Endothelial cell of umbilical vein (primary cell): ENCODE measurements around the gene OASL. TPM values are rescaled to one million over a fixed set of nuclear protein-coding genes. Genes with fewer than 3 reads are reported as not detected.

Experiments
- BruUV-seq: library from RNA; stranded (reverse); fragments of 400-500 nt; replicated peaks from 2 replicates; lab custom pipeline; 2021; lab: Mats Ljungman, UMichigan
- CTCF ChIA-PET: fragments of 300-600, 350-600 bp; sonication (Branson Sonifier 250); formaldehyde crosslinking; loops from one replicate; lab custom pipeline; 2021; ENCODE audit warnings: antibody characterized with exemption, inconsistent platforms; lab: Charles Lee
- POLR2A ChIA-PET: fragments of 300-600, 350-600 bp; sonication (Branson Sonifier 250); formaldehyde crosslinking; loops from one replicate; lab custom pipeline; 2021; ENCODE audit warnings: antibody characterized with exemption, inconsistent platforms; lab: Charles Lee
- DNase-seq: peaks from one replicate; pipeline ENCODE4 v3.0.0-alpha.2; 2011; ENCODE audit warnings: low read depth, low spot score
- FAIRE-seq: peaks from 2 replicates; lab custom pipeline; 2011; peaks lifted over from hg19 to GRCh38; lab: Jason Lieb, UNC
- H2AFZ ChIP-seq: 2 replicates; pipeline ENCODE4 v1.6.0; 2012; ENCODE audit warnings: low read depth, low read length, control low read depth, inconsistent platforms
- H3K27ac ChIP-seq: 2 replicates; pipeline ENCODE4 v1.5.1; 2011; ENCODE audit warnings: low read depth, mild to moderate bottlenecking, control low read depth, low read length, moderate library complexity; ENCODE audit not compliant: insufficient read depth
- H3K27me3 ChIP-seq, 2 experiments: 2 replicates each; pipeline versions ENCODE4 v1.6.0 to v1.6.1; 2011; ENCODE audit warnings: low read length in 2 of 2, mixed read lengths in 1 of 2; ENCODE audit not compliant: control insufficient read depth in 2 of 2, insufficient read depth in 2 of 2
- H3K36me3 ChIP-seq, 2 experiments: 2 replicates in 1 of 2; 3 replicates in 1 of 2; pipeline ENCODE4 v1.5.1; 2011; ENCODE audit warnings: low read length in 2 of 2, mild to moderate bottlenecking in 1 of 2, moderate library complexity in 1 of 2; ENCODE audit not compliant: control insufficient read depth in 2 of 2, insufficient read depth in 2 of 2; ENCODE audit errors: extremely low read depth in 1 of 2
- H3K4me1 ChIP-seq: 3 replicates; pipeline ENCODE4 v1.5.1; 2011; ENCODE audit warnings: mild to moderate bottlenecking, low read length; ENCODE audit not compliant: control insufficient read depth, insufficient read depth; ENCODE audit errors: extremely low read depth
- H3K4me2 ChIP-seq: 2 replicates; pipeline ENCODE4 v1.6.1; 2011; ENCODE audit warnings: low read length, control low read depth, mixed read lengths; ENCODE audit not compliant: insufficient read depth
- H3K4me3 ChIP-seq, 3 experiments: fragments of 200-600 bp in 1 of 3; sonication (generic), shearing (Covaris generic) in 1 of 3; replicated peaks in 1 of 3; 2 replicates each; pipeline ENCODE4 v1.5.1; 2011 to 2016; ENCODE audit warnings: control low read depth in 3 of 3, low read length in 3 of 3, mild to moderate bottlenecking in 2 of 3, inconsistent platforms in 1 of 3, low read depth in 1 of 3, moderate library complexity in 1 of 3; ENCODE audit not compliant: insufficient read depth in 1 of 3
- H3K79me2 ChIP-seq: 2 replicates; pipeline ENCODE4 v1.6.0; 2012; ENCODE audit warnings: low read length, inconsistent platforms; ENCODE audit not compliant: control insufficient read depth, insufficient read depth
- H3K9ac ChIP-seq: replicated peaks from 2 replicates; pipeline ENCODE3; 2011; ENCODE audit warnings: low read length, control low read depth; ENCODE audit not compliant: insufficient read depth; ENCODE audit errors: extremely low read depth
- H3K9me1 ChIP-seq: replicated peaks from 3 replicates; pipeline ENCODE4 v1.6.0; 2011; ENCODE audit warnings: mild to moderate bottlenecking, low read length; ENCODE audit not compliant: control insufficient read depth, insufficient read depth; ENCODE audit errors: extremely low read depth
- H3K9me3 ChIP-seq: replicated peaks from 2 replicates; pipeline ENCODE4 v1.5.1; 2012; ENCODE audit warnings: low read length, inconsistent platforms; ENCODE audit not compliant: control insufficient read depth, insufficient read depth
- H4K20me1 ChIP-seq: replicated peaks from 2 replicates; pipeline ENCODE3; 2011; ENCODE audit warnings: mild to moderate bottlenecking, low read length; ENCODE audit not compliant: control insufficient read depth, insufficient read depth; ENCODE audit errors: extremely low read depth
- EZH2 ChIP-seq: IDR thresholded peaks from 2 replicates; pipeline ENCODE4 v1.6.1; 2012; ENCODE audit warnings: borderline replicate concordance, low read depth, mild to moderate bottlenecking, moderate library complexity, low read length, inconsistent platforms; ENCODE audit not compliant: severe bottlenecking
- FOS ChIP-seq: IDR thresholded peaks from 2 replicates; pipeline ENCODE4 v1.6.1; 2011; ENCODE audit warnings: mild to moderate bottlenecking, low read length, moderate library complexity, borderline replicate concordance; ENCODE audit not compliant: insufficient read depth
- GATA2 ChIP-seq: IDR thresholded peaks from 2 replicates; pipeline ENCODE4 v1.7.0; 2011; ENCODE audit warnings: low read depth, mild to moderate bottlenecking, moderate library complexity, mixed read lengths, low read length; ENCODE audit not compliant: insufficient read length, insufficient read depth
- JUN ChIP-seq: IDR thresholded peaks from 2 replicates; pipeline ENCODE4 v1.6.1; 2011; ENCODE audit warnings: borderline replicate concordance, low read depth; ENCODE audit not compliant: insufficient read length, insufficient read depth
- MYC ChIP-seq: IDR thresholded peaks from one replicate; pipeline ENCODE4 v1.6.1; 2011; ENCODE audit warnings: mild to moderate bottlenecking, low read depth, low read length
- POLR2A ChIP-seq: IDR thresholded peaks from 2 replicates; pipeline ENCODE4 v1.6.1; 2012; ENCODE audit warnings: low read depth, mild to moderate bottlenecking, control low read depth, low read length
- POLR2AphosphoS5 ChIP-seq: IDR thresholded peaks from 2 replicates; pipeline ENCODE4 v1.6.1; 2012; ENCODE audit warnings: low read depth, mild to moderate bottlenecking, control low read depth, low read length, moderate library complexity; ENCODE audit not compliant: insufficient read depth
- dilution Hi-C: fragments of 300-500 bp; cut with MboI; formaldehyde crosslinking; loops from one replicate; pipeline ENCODE4 v1.15.0; 2019; ENCODE audit warnings: low sequenced_read_pairs; ENCODE audit not compliant: extremely low pct_ligation_motif_present
- intact Hi-C: fragments of 100-400 bp; cut with micrococcal nuclease; formaldehyde crosslinking; loops from one replicate; pipeline ENCODE4 v1.10.0; 2022
- polyA plus RNA-seq, 4 experiments: library from polyadenylated mRNA; depleted of rRNA in 3 of 4; stranded (reverse) in 3 of 4; unstranded in 1 of 4; fragments of >200 nt; gene quantifications; 2 replicates each; pipeline versions ENCODE4 v1.2.1 to v1.2.3, GENCODE V29; 2011 to 2012; ENCODE audit warnings: missing spikeins in 1 of 4
- total RNA-seq: library from RNA; stranded (reverse); gene quantifications from 2 replicates; pipeline ENCODE4 v1.2.3, GENCODE V29; 2021
- TF ChIP-seq, protein P1 (sequence below): IDR thresholded peaks from 2 replicates; pipeline ENCODE4 v1.6.1; 2011; ENCODE audit not compliant: insufficient read depth, insufficient read length
- TF ChIP-seq, protein P2 (sequence below), 2 donors: IDR thresholded peaks; 1 replicate in 1 of 2; 2 replicates in 1 of 2; pipeline ENCODE4 v1.5.1; 2011; ENCODE audit warnings: low read length in 2 of 2, mild to moderate bottlenecking in 2 of 2, moderate library complexity in 2 of 2, control low read depth in 1 of 2, inconsistent platforms in 1 of 2, low read depth in 1 of 2; ENCODE audit not compliant: insufficient read depth in 1 of 2; ENCODE audit errors: extremely low read depth in 1 of 2

OASL gene
- total and polyA plus RNA-seq, 2 donors (not counting 3 experiments of a cell fraction or from before 2014, with no cell fraction given): 0.17 to 0.33 TPM

DNA sequence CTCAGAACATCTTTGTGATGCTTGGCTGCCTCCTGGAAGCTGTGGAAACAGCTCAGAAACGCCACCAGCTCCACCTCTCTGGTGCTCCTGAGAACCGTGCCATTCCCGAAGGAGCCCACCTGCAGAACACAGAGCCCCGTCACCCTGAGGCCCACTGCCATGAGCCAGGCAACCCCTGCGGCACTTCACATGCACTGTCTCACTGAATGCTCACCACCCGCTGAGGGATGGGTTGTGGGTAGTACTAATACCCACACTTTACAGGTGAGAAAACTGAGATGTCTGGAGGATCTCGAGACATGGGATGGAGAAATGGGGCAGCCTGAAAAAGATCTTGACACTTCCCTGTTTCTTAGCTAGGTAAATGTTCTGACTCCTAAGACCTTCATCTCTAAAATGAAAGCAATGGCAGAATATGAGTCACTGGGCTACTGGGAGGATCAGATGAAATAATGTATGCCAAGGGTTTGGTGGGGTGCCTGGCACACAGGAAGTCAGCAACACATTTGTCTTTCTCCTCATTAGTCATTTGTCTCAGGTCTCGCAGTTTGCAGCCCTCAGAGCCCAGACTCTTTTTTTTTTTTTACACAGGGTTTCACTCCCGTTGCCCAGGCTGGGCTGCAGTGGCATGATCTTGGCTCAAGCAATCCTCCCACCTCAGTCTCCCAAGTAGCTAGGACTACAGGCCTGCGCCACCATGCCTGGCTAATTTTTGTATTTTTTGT lies 5.3 kb downstream of the OASL start:
- CTCF ChIA-PET: interaction anchor here (1.5 kb wide), 1 partner anchor 26 kb away, joined by 5 read pairs; no protein-coding TSS in a partner anchor
- H2AFZ ChIP-seq: no peak overlapping the region
- H3K4me2 ChIP-seq: no peak overlapping the region
- intact Hi-C loops: no loop called here
- DNase-seq: no peak
- no peaks in the 10 kb centered on the region for H3K79me2 ChIP-seq
- no peaks in the 10 kb centered on the region for H3K9me3 ChIP-seq
- no peak overlapping the region for H3K27ac ChIP-seq
- peaks cover 0 to 1% of the 10 kb centered on the region in 2 experiments for H3K27me3 ChIP-seq
- no peaks in the 10 kb centered on the region for H3K9me1 ChIP-seq
- TF ChIP-seq, protein P1, sequence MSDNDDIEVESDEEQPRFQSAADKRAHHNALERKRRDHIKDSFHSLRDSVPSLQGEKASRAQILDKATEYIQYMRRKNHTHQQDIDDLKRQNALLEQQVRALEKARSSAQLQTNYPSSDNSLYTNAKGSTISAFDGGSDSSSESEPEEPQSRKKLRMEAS: no peak
- TF ChIP-seq JUN (no peak), GATA2 (no peak), POLR2AphosphoS5 (no peak), EZH2 (no peak), FOS (no peak), MYC (no peak), POLR2A (no peak)
- TF ChIP-seq, protein P2, sequence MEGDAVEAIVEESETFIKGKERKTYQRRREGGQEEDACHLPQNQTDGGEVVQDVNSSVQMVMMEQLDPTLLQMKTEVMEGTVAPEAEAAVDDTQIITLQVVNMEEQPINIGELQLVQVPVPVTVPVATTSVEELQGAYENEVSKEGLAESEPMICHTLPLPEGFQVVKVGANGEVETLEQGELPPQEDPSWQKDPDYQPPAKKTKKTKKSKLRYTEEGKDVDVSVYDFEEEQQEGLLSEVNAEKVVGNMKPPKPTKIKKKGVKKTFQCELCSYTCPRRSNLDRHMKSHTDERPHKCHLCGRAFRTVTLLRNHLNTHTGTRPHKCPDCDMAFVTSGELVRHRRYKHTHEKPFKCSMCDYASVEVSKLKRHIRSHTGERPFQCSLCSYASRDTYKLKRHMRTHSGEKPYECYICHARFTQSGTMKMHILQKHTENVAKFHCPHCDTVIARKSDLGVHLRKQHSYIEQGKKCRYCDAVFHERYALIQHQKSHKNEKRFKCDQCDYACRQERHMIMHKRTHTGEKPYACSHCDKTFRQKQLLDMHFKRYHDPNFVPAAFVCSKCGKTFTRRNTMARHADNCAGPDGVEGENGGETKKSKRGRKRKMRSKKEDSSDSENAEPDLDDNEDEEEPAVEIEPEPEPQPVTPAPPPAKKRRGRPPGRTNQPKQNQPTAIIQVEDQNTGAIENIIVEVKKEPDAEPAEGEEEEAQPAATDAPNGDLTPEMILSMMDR (IDR thresholded peaks at IDR 0.05; ENCODE audit: extremely low read depth in 1 of 2, insufficient read depth in 1 of 2, low read depth in 1 of 2, low read length in 2 of 2): no peak
- no peaks in the 10 kb centered on the region for H3K36me3 ChIP-seq
- no peak overlapping the region for H3K9ac ChIP-seq
- no peak overlapping the region for H3K4me3 ChIP-seq
- BruUV-seq: no TSS peak
- dilution Hi-C loops: no loop called here
- FAIRE-seq: no peak
- H4K20me1 ChIP-seq: no peaks in the 10 kb centered on the region
- no peaks in the 10 kb centered on the region for H3K4me1 ChIP-seq
- POLR2A ChIA-PET: interaction anchor here (0.7 kb wide), 1 partner anchor 27 kb away, joined by 4 read pairs; no protein-coding TSS in a partner anchor
